HepG2 (cell line): ENCODE data around the gene CYYR1. TPM values are rescaled to one million over a fixed set of nuclear protein-coding genes. Genes with fewer than 3 reads are reported as not detected.

Experiments
- ATAC-seq: fragments of 200-7000 bp; cut with Tn5 transposase; 3 replicates; pipeline ENCODE4 v1.9.1; 2020; ENCODE audit warnings: mild to moderate bottlenecking, moderate library complexity
- BruUV-seq: library from RNA; stranded (reverse); fragments of 400-500 nt; replicated peaks from 2 replicates; lab custom pipeline; 2021; lab: Mats Ljungman, UMichigan
- CTCF ChIA-PET: fragments of 300-600 bp; formaldehyde crosslinking; extraction: SDS; loops from one replicate; lab custom pipeline; 2021; ENCODE audit warnings: low total read pairs, inconsistent platforms, low intra/inter-chr PET ratio; lab: Yijun Ruan, JAX
- POLR2A ChIA-PET: fragments of 350-600 bp; sonication (Branson Sonifier 250); formaldehyde crosslinking; loops from one replicate; lab custom pipeline; 2020; ENCODE audit warnings: antibody characterized with exemption, inconsistent platforms; lab: Yijun Ruan, JAX
- DNase-seq: peaks from one replicate; pipeline ENCODE4 v3.0.0-alpha.2; 2015; ENCODE audit warnings: low spot score
- FAIRE-seq: peaks from 3 replicates; lab custom pipeline; 2011; peaks lifted over from hg19 to GRCh38; lab: Jason Lieb, UNC
- H2AFZ ChIP-seq: one replicate; pipeline ENCODE4 v1.6.1; 2011; ENCODE audit warnings: low read length, inconsistent platforms
- H3K27ac ChIP-seq: fragments of 300-600 bp; 3 replicates; pipeline ENCODE4 v1.8.0; 2011; ENCODE audit warnings: mixed run types, mild to moderate bottlenecking, mixed read lengths, low read length, inconsistent platforms; ENCODE audit not compliant: insufficient read depth; ENCODE audit errors: extremely low read length
- H3K27me3 ChIP-seq, 2 experiments: fragments of 200-600 bp in 1 of 2; 2 replicates in 1 of 2; 3 replicates in 1 of 2; pipeline versions ENCODE4 v1.6.0 to v1.8.0; 2011; ENCODE audit warnings: low read length in 2 of 2, mild to moderate bottlenecking in 2 of 2, moderate library complexity in 2 of 2, inconsistent platforms in 1 of 2; ENCODE audit not compliant: insufficient read depth in 2 of 2, control insufficient read depth in 1 of 2
- H3K36me3 ChIP-seq, 2 experiments: fragments of 200-600 bp in 1 of 2; replicated peaks in 1 of 2; 2 replicates in 1 of 2; 3 replicates in 1 of 2; pipeline versions ENCODE4 v1.5.1 to v1.8.0; 2011; ENCODE audit warnings: low read length in 2 of 2, inconsistent platforms in 1 of 2; ENCODE audit not compliant: insufficient read depth in 2 of 2, control insufficient read depth in 1 of 2
- H3K4me1 ChIP-seq: 2 replicates; pipeline ENCODE4 v1.5.1; 2012; ENCODE audit warnings: low read length, inconsistent platforms; ENCODE audit not compliant: insufficient read depth
- H3K4me2 ChIP-seq: 2 replicates; pipeline ENCODE4 v1.6.0; 2011; ENCODE audit warnings: low read depth, low read length, inconsistent platforms
- H3K4me3 ChIP-seq, 3 experiments: fragments of 200-600 bp in 1 of 3; sonication (generic), shearing (Covaris generic) in 1 of 3; replicated peaks in 1 of 3; 2 replicates each; pipeline ENCODE4 v1.5.1; 2011 to 2016; ENCODE audit warnings: low read length in 3 of 3, inconsistent platforms in 2 of 3, low read depth in 2 of 3, mild to moderate bottlenecking in 2 of 3, control low read depth in 1 of 3, mixed read lengths in 1 of 3; ENCODE audit not compliant: insufficient read depth in 1 of 3
- H3K79me2 ChIP-seq: one replicate; pipeline ENCODE4 v1.6.1; 2011; ENCODE audit warnings: low read length, inconsistent platforms; ENCODE audit not compliant: insufficient read depth
- H3K9ac ChIP-seq: 2 replicates; pipeline ENCODE4 v1.6.0; 2011; ENCODE audit warnings: mild to moderate bottlenecking, low read depth, low read length, inconsistent platforms; ENCODE audit not compliant: insufficient read depth
- H3K9me3 ChIP-seq: 2 replicates; pipeline ENCODE4 v1.5.1; 2012; ENCODE audit warnings: mild to moderate bottlenecking, low read length
- H4K20me1 ChIP-seq: 2 replicates; pipeline ENCODE4 v1.6.0; 2011; ENCODE audit warnings: inconsistent platforms, mild to moderate bottlenecking, low read length, moderate library complexity; ENCODE audit not compliant: insufficient read depth
- EP300 ChIP-seq, 3 experiments: sonication (generic) in 1 of 3; formaldehyde crosslinking in 1 of 3; IDR thresholded peaks; 2 replicates each; pipeline versions ENCODE4 v1.5.1 to v1.6.1; 2011 to 2020; ENCODE audit warnings: low read depth in 2 of 3, low read length in 2 of 3, borderline replicate concordance in 1 of 3, improper control_type of control experiment in 1 of 3, mild to moderate bottlenecking in 1 of 3, missing genetic modification reagents in 1 of 3, moderate library complexity in 1 of 3
- GABPB1 ChIP-seq: IDR thresholded peaks from 2 replicates; pipeline ENCODE4 v1.6.1; 2016; ENCODE audit warnings: mild to moderate bottlenecking, missing genetic modification reagents, moderate library complexity, missing compliant biosample characterization
- MAF1 ChIP-seq: sonication (generic); formaldehyde crosslinking; IDR thresholded peaks from 2 replicates; pipeline ENCODE4 v1.5.0; 2020; ENCODE audit warnings: missing genetic modification reagents, borderline replicate concordance
- NONO ChIP-seq, 2 experiments: fragments of 450-650 bp in 1 of 2; sonication (generic) in 1 of 2; formaldehyde crosslinking in 1 of 2; IDR thresholded peaks in 1 of 2; conservative IDR thresholded peaks in 1 of 2; 2 replicates each; pipeline versions ENCODE4 v1.6.1 to v1.8.0; 2017 to 2022; ENCODE audit warnings: mild to moderate bottlenecking in 1 of 2, missing genetic modification reagents in 1 of 2, moderate library complexity in 1 of 2
- SOX13 ChIP-seq, 3 experiments: fragments of 450-650 bp in 1 of 3; sonication (generic) in 1 of 3; formaldehyde crosslinking in 1 of 3; IDR thresholded peaks in 2 of 3; conservative IDR thresholded peaks in 1 of 3; 2 replicates each; pipeline versions ENCODE4 v1.5.0 to v1.6.1; 2016 to 2020; ENCODE audit warnings: antibody characterized with exemption in 1 of 3, mild to moderate bottlenecking in 1 of 3, missing compliant biosample characterization in 1 of 3, missing genetic modification reagents in 1 of 3, moderate library complexity in 1 of 3
- SPEN ChIP-seq: sonication (generic); formaldehyde crosslinking; IDR thresholded peaks from 2 replicates; pipeline ENCODE4 v1.5.1; 2020; ENCODE audit warnings: low read depth, mild to moderate bottlenecking, missing genetic modification reagents
- SRF ChIP-seq: IDR thresholded peaks from 2 replicates; pipeline ENCODE4 v1.6.1; 2011; ENCODE audit warnings: mild to moderate bottlenecking, low read depth, low read length, moderate library complexity
- SRY ChIP-seq: sonication (generic); formaldehyde crosslinking; IDR thresholded peaks from 2 replicates; pipeline ENCODE4 v1.8.0; 2022; ENCODE audit warnings: mild to moderate bottlenecking, missing genetic modification reagents
- ZNF33A ChIP-seq: sonication (generic); formaldehyde crosslinking; IDR thresholded peaks from 2 replicates; pipeline ENCODE4 v1.5.1; 2020; ENCODE audit warnings: missing genetic modification reagents, mild to moderate bottlenecking, moderate library complexity, borderline replicate concordance
- ZNF563 ChIP-seq: sonication (generic); formaldehyde crosslinking; IDR thresholded peaks from 2 replicates; pipeline ENCODE4 v1.8.0; 2022; ENCODE audit warnings: mild to moderate bottlenecking, moderate library complexity, missing genetic modification reagents
- ZNF564 ChIP-seq: sonication (generic); formaldehyde crosslinking; IDR thresholded peaks from 2 replicates; pipeline ENCODE4 v1.8.1; 2023; ENCODE audit warnings: mild to moderate bottlenecking, missing genetic modification reagents
- ZNF577 ChIP-seq: sonication (generic); formaldehyde crosslinking; IDR thresholded peaks from 2 replicates; pipeline ENCODE4 v1.4.0; 2020; ENCODE audit warnings: mild to moderate bottlenecking, low read depth, missing genetic modification reagents, borderline replicate concordance
- ZNF607 ChIP-seq: sonication (generic); formaldehyde crosslinking; IDR thresholded peaks from 2 replicates; pipeline ENCODE4 v1.5.1; 2020; ENCODE audit warnings: missing genetic modification reagents, mild to moderate bottlenecking, borderline replicate concordance
- WGBS: methylation state at CpG from one replicate; pipeline ENCODE4 v1.1.6; 2017; ENCODE audit warnings: low lambda C conversion rate; 5-methylcytosine and 5-hydroxymethylcytosine counted together
- in situ Hi-C: cut with HindIII; loops from 2 replicates; pipeline ENCODE4 v1.10.0; 2017; ENCODE audit warnings: low pct_unique_long_range_greater_than_20kb; ENCODE audit not compliant: extremely low pct_ligation_motif_present
- intact Hi-C: fragments of 100-400 bp; cut with micrococcal nuclease; formaldehyde crosslinking; loops from one replicate; pipeline ENCODE4 v1.10.0; 2022; ENCODE audit not compliant: unreplicated experiment
- polyA plus RNA-seq, 8 experiments: library from polyadenylated mRNA; depleted of rRNA in 3 of 8; stranded (reverse) in 7 of 8; unstranded in 1 of 8; fragments of >200 nt; fragmentation: Illumina TruSeq in 4 of 8; extraction: Trizol in 4 of 8; gene quantifications; 2 replicates each; pipeline versions ENCODE4 v1.2.1 to v1.2.3, GENCODE V29; 2011 to 2016; ENCODE audit warnings: low read depth in 4 of 8, missing spikeins in 1 of 8, mixed read lengths in 1 of 8; ENCODE audit not compliant: insufficient read depth in 1 of 8
- total RNA-seq, 5 experiments: library from RNA; depleted of rRNA; stranded (reverse); fragments of >200 nt; fragmentation: Illumina TruSeq; extraction: Trizol; gene quantifications; 2 replicates each; pipeline ENCODE4 v1.2.3, GENCODE V29; 2016; ENCODE audit warnings: low read depth in 1 of 5
- TF ChIP-seq, protein P1 (sequence below): IDR thresholded peaks from 2 replicates; pipeline ENCODE4 v1.6.1; 2016; ENCODE audit warnings: low read depth, borderline replicate concordance

The CYYR1 gene
- total and polyA plus RNA-seq, 2 of the 13 experiments (the other 11 are each of a cell fraction or from before 2014, with no cell fraction given): not detected

- Histone ChIP-seq H3K36me3 (no peaks in the 10 kb centered on the region), H3K4me3 (no peak overlapping the region), H3K4me2 (no peak overlapping the region), H2AFZ (no peak overlapping the region), H4K20me1 (no peaks in the 10 kb centered on the region), H3K27ac (no peak overlapping the region), H3K27me3 (no peaks in the 10 kb centered on the region), H3K79me2 (no peaks in the 10 kb centered on the region), H3K9me3 (peaks cover 69% of the 10 kb centered on the region), H3K9ac (no peak overlapping the region), H3K4me1 (no peaks in the 10 kb centered on the region)
- POLR2A ChIA-PET: no interaction called here
- CTCF ChIA-PET: no interaction called here
- 51% methylated on average over 4 of the region's 4 CpGs for WGBS
- ATAC-seq: no peak
- in situ Hi-C loops (no loop called here), intact Hi-C loops (no loop called here)
- DNase-seq: no peak
- no TSS peak for BruUV-seq
- TF ChIP-seq ZNF563 (CRISPR knock-in tag) (no peak), ZNF607 (no peak), GABPB1 (no peak), SRY (CRISPR knock-in tag) (no peak), MAF1 (CRISPR knock-in tag) (no peak), ZNF577 (CRISPR knock-in tag) (no peak)
- FAIRE-seq: no peak
Observed at GRCh38 chr21:26557106-26557505, 16.0 kb downstream of the CYYR1 start.

GRCh38 chr21:26555540-26556146 lies 17.4 kb downstream of the CYYR1 start:
- 0% methylated on average over 1 of the region's 1 CpG for WGBS
- Histone ChIP-seq H3K4me1 (no peaks in the 10 kb centered on the region), H3K4me2 (no peak overlapping the region), H4K20me1 (no peaks in the 10 kb centered on the region), H3K27me3 (no peaks in the 10 kb centered on the region), H3K4me3 (no peak overlapping the region), H3K36me3 (no peaks in the 10 kb centered on the region), H3K27ac (no peak overlapping the region), H3K79me2 (no peaks in the 10 kb centered on the region), H3K9ac (no peak overlapping the region), H2AFZ (no peak overlapping the region), H3K9me3 (peaks cover 74% of the 10 kb centered on the region)
- no peak for ATAC-seq
- intact Hi-C loops: no loop called here
- no peak for FAIRE-seq
- in situ Hi-C loops: no loop called here
- DNase-seq: no peak
- no TSS peak for BruUV-seq
- CTCF ChIA-PET: no interaction called here
- POLR2A ChIA-PET: no interaction called here
- TF ChIP-seq SOX13 (IDR thresholded peaks at IDR 0.05) (no peak), SOX13 (CRISPR knock-in tag; conservative IDR thresholded peaks at IDR 0.05 in 1 of 2, IDR thresholded peaks at IDR 0.05 in 1 of 2) (no peak), ZNF33A (CRISPR knock-in tag) (no peak), ZNF563 (CRISPR knock-in tag) (no peak), SRF (no peak), SPEN (CRISPR knock-in tag) (no peak), NONO (IDR thresholded peaks at IDR 0.05) (no peak), NONO (CRISPR knock-in tag; conservative IDR thresholded peaks at IDR 0.05) (no peak), ZNF564 (CRISPR knock-in tag) (no peak), EP300 (IDR thresholded peaks at IDR 0.05; ENCODE audit: low read depth in 2 of 2, low read length in 2 of 2) (no peak), EP300 (CRISPR knock-in tag; IDR thresholded peaks at IDR 0.05; ENCODE audit: borderline replicate concordance) (no peak)
- TF ChIP-seq, protein P1, sequence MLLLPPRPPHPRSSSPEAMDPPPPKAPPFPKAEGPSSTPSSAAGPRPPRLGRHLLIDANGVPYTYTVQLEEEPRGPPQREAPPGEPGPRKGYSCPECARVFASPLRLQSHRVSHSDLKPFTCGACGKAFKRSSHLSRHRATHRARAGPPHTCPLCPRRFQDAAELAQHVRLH (CRISPR knock-in tag): no peak
